Activated T-cell treated with anti-CD3 and anti-CD28 coated beads for 1 hour (primary cell): ENCODE measurements around the gene ECM1.

ENCODE experiments used
- DNase-seq: peaks from one replicate; pipeline ENCODE4 v3.0.0-alpha.2; 2020; ENCODE audit warnings: low read depth

ECM1 gene

GRCh38 chr1:150545486-150546032, 37.6 kb downstream of the ECM1 start:
- DNase-seq: no peak

- DNase-seq: no peak
These were observed 38.5 kb downstream of the ECM1 start for GRCh38 chr1:150546294-150546937.

DNA sequence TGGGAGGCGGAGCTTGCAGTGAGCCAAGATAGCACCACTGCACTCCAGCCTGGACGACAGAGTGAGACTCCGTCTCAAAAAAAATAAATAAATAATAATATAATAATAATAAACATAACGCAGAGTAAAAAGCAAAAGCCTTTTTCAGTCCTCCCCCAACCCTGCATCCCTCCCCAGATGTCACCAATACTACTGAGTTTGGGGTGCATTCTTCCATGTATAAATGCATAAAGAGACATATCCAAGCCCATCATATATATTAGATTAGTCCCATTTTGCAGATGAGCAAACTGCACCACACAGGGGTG, 40.4 kb downstream of the ECM1 start:
- DNase-seq: no peak

GRCh38 chr1:150548632-150549495, 41.0 kb downstream of the ECM1 start, which contains the start of gene ADAMTSL4:
TSS of gene ADAMTSL4 (plus strand) at chr1:150549408. CDS start at chr1:150552289, 2,881 bp downstream.
- no peak for DNase-seq

- DNase-seq: no peak
These were observed 41.8 kb downstream of the ECM1 start for GRCh38 chr1:150549496-150550221.

- DNase-seq: no peak
These were observed 42.5 kb downstream of the ECM1 start for GRCh38 chr1:150550222-150551050.

DNA sequence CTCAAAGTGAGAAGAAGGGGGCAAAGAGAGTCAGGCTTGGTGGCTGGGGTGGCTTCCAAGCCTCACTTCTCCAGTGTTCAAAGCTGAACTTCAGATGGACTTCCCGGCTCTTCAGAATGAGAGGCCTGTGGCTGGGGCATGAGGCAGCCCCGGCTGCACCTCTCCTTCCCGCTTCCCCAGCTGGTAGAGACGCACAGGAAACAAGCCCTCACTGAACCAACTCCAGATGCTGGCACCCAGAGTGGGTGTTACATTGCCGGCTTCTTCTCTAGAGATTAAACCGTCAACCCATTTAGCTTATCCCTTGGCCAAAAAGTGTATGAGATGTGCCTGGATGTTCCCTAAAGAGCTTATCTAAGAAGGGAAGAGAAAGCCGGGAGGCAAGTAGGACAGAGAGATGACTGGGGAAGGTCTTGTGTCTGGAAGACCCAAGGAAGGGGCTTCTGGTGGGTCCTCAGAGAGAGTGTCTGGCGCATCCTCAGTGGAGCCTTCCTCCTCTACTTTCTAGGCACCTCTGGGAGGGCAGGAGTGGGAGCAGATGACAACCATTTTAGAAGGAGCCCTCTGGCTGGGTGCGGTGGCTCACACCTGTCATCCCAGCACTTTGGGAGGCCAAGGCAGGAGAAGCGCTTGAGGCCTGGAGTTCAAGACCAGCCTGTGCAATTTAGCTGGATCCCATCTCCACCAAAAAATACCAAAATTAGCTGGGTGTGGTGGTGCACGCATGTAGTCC, 43.3 kb downstream of the ECM1 start:
- DNase-seq: no peak

DNA sequence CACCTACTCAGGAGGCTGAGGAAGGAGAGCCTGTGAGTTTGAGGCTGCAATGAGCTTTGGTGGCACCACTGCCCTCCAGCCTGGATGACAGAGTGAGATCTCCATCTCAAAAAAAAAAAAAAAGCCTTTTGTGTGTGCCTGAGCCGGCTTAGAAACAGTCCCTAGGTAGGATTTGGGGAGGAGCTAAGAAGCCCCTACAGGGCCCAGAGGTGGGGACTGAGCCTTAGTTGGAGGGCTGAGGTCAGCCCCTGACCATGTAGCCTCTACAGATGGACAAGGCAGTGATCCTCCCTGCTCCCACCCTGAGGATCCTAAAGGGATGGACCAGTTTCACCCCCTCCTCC, 43.8 kb downstream of the ECM1 start:
- DNase-seq: no peak

DNA sequence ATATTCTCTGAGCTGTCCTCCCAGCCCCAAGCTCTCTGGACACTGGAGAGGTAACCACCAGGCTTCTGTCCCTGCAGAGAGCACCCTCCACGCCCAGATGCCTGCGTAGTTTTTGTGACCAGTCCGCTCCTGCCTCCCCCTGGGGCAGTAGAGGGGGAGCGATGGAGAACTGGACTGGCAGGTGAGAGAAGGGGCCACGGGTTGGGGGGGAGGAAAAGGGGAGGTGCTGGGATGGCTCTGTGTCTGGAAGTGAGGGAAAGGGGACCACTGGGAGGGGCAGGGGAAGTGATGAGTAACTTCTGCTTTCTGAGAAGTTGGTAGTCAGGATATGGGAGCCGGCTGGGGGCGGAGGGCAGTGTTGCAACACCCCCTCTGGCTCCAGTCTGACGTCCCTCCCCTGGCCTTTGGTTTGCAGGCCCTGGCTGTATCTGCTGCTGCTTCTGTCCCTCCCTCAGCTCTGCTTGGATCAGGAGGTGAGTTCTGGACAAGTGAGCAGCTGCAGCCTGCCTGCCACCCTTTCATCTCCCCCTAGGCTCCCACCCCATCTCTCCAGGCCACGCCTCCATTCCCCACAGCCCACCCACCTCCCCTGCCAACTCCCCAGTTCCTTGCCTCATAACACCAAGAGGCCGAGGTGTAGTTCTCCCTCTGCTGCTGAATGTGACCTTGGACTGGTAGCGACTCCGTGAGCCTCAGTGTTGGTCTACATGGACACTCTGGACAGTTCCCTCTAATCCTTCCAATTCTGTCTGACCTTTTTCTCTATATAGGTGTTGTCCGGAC, 44.4 kb downstream of the ECM1 start:
- DNase-seq: no peak

GRCh38 chr1:150552911-150553289, 45.0 kb downstream of the ECM1 start:
- DNase-seq: no peak

DNA sequence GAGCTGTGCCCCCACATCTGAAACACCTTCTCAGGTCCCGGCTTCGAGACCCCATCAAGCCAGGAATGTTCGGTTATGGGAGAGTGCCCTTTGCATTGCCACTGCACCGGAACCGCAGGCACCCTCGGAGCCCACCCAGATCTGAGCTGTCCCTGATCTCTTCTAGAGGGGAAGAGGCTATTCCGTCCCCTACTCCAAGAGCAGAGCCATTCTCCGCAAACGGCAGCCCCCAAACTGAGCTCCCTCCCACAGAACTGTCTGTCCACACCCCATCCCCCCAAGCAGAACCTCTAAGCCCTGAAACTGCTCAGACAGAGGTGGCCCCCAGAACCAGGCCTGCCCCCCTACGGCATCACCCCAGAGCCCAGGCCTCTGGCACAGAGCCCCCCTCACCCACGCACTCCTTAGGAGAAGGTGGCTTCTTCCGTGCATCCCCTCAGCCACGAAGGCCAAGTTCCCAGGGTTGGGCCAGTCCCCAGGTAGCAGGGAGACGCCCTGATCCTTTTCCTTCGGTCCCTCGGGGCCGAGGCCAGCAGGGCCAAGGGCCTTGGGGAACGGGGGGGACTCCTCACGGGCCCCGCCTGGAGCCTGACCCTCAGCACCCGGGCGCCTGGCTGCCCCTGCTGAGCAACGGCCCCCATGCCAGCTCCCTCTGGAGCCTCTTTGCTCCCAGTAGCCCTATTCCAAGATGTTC, 45.6 kb downstream of the ECM1 start:
- no peak for DNase-seq

- DNase-seq: no peak
These were observed 46.2 kb downstream of the ECM1 start for GRCh38 chr1:150554086-150554452.

- no peak for DNase-seq
These were observed 47.5 kb downstream of the ECM1 start for GRCh38 chr1:150555198-150555970.

DNA sequence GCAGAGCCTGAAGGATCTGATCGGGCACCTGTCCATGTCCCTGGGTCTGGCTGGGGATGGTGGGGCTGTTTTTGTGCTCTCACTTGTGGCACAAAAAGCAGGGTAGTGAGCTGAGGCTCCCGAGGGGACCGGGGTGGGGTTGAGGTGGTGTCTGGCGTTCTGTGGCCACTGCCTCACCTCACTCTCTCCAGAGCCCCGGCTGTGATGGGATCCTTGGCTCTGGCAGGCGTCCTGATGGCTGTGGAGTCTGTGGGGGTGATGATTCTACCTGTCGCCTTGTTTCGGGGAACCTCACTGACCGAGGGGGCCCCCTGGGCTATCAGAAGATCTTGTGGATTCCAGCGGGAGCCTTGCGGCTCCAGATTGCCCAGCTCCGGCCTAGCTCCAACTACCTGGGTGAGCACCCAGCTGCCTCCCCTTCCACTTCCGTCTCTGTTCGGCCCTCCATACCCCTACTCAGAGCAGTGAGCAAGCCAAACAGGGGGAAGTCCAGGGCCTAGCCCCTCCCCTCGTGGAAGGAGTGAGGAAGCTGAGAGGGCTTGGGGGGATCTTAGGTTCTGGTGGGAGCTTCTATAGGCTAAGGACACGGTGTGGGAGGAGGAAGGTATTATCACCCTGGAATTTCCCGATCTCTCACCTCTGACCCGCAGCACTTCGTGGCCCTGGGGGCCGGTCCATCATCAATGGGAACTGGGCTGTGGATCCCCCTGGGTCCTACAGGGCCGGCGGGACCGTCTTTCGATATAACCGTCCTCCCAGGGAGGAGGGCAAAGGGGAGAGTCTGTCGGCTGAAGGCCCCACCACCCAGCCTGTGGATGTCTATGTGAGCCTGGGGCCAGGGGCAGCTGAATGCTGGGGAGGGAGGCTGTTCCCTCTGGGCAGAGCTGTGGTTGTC, 48.3 kb downstream of the ECM1 start:
- DNase-seq: no peak

DNA sequence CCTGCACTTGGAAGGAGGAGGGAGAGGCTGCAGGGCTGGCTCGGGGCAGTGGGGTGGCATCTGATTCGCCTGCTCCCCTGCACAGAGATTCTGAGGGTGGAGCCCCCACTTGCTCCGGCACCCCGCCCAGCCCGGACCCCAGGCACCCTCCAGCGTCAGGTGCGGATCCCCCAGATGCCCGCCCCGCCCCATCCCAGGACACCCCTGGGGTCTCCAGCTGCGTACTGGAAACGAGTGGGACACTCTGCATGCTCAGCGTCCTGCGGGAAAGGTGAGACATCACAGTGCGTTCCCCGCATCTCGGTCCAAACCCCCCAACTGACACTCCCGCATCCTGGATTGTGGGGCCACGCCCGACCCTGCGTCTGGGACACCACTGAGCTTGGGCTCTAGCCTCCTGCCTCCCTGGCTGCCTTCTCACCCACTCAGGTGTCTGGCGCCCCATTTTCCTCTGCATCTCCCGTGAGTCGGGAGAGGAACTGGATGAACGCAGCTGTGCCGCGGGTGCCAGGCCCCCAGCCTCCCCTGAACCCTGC, 49.2 kb downstream of the ECM1 start:
- DNase-seq: no peak

DNA sequence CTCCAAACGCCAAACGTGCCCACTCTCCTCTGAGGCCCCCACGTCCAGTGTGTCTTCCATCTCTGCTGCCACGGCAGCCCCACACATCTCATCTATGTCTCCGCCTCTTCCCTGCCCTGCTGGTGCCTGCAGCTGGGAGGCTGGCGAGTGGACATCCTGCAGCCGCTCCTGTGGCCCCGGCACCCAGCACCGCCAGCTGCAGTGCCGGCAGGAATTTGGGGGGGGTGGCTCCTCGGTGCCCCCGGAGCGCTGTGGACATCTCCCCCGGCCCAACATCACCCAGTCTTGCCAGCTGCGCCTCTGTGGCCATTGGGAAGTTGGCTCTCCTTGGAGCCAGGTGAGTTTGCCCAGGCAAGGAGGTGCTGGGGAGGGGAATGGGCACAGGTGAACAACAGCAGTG, 49.9 kb downstream of the ECM1 start:
- no peak for DNase-seq

DNA sequence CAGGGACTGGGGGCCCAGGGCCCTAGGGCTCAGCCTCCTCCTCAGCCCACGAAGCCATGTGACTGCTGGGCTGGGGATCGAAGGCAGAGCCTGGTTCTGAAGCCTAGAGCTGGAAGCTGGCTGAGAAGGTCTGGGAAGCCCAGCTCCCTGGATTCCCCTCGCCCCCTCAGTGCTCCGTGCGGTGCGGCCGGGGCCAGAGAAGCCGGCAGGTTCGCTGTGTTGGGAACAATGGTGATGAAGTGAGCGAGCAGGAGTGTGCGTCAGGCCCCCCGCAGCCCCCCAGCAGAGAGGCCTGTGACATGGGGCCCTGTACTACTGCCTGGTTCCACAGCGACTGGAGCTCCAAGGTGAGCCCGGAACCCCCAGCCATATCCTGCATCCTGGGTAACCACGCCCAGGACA, 50.4 kb downstream of the ECM1 start:
- no peak for DNase-seq
